Keratinocyte (primary cell): ENCODE measurements around the gene ABCC10. TPM values are rescaled to one million over a fixed set of nuclear protein-coding genes. Genes with fewer than 3 reads are reported as not detected.

ENCODE experiments used
- DNase-seq: peaks from one replicate; pipeline ENCODE4 v3.0.0-alpha.2; 2011; ENCODE audit warnings: low read depth, missing footprints, low spot score
- FAIRE-seq: peaks from 2 replicates; lab custom pipeline; 2011; peaks lifted over from hg19 to GRCh38; lab: Jason Lieb, UNC
- H2AFZ ChIP-seq: 2 replicates; pipeline ENCODE4 v1.6.0; 2012; ENCODE audit warnings: low read length, control low read depth, inconsistent platforms; ENCODE audit not compliant: control insufficient read depth
- H3K27ac ChIP-seq: 2 replicates; pipeline ENCODE4 v1.5.1; 2011; ENCODE audit warnings: low read length; ENCODE audit not compliant: control insufficient read depth, insufficient read depth
- H3K27me3 ChIP-seq: 3 replicates; pipeline ENCODE4 v1.6.0; 2011; ENCODE audit warnings: low read length; ENCODE audit not compliant: control insufficient read depth, insufficient read depth; ENCODE audit errors: extremely low read depth
- H3K36me3 ChIP-seq, 2 experiments: 2 replicates in 1 of 2; 3 replicates in 1 of 2; pipeline ENCODE4 v1.5.1; 2011; ENCODE audit warnings: low read length in 2 of 2, mild to moderate bottlenecking in 1 of 2; ENCODE audit not compliant: control insufficient read depth in 2 of 2, insufficient read depth in 2 of 2; ENCODE audit errors: extremely low read depth in 1 of 2
- H3K4me1 ChIP-seq: 3 replicates; pipeline ENCODE4 v1.5.1; 2011; ENCODE audit warnings: low read length; ENCODE audit not compliant: control insufficient read depth, insufficient read depth; ENCODE audit errors: extremely low read depth
- H3K4me2 ChIP-seq: 3 replicates; pipeline ENCODE4 v1.6.0; 2011; ENCODE audit warnings: low read depth, low read length; ENCODE audit not compliant: control insufficient read depth, insufficient read depth; ENCODE audit errors: extremely low read depth
- H3K4me3 ChIP-seq, 3 experiments: fragments of 200-600 bp in 1 of 3; sonication (generic) in 1 of 3; 2 replicates in 2 of 3; 3 replicates in 1 of 3; pipeline ENCODE4 v1.5.1; 2011 to 2016; ENCODE audit warnings: low read length in 3 of 3, mild to moderate bottlenecking in 3 of 3, control low read depth in 2 of 3, inconsistent platforms in 1 of 3, low read depth in 1 of 3, mixed read lengths in 1 of 3, mixed run types in 1 of 3, moderate library complexity in 1 of 3; ENCODE audit not compliant: control insufficient read depth in 2 of 3, insufficient read depth in 2 of 3; ENCODE audit errors: extremely low read depth in 1 of 3
- H3K79me2 ChIP-seq: 2 replicates; pipeline ENCODE4 v1.6.0; 2012; ENCODE audit warnings: low read length; ENCODE audit not compliant: control insufficient read depth, insufficient read depth
- H3K9ac ChIP-seq: 3 replicates; pipeline ENCODE4 v1.6.0; 2011; ENCODE audit warnings: low read length; ENCODE audit not compliant: control insufficient read depth, insufficient read depth; ENCODE audit errors: extremely low read depth
- H3K9me1 ChIP-seq: 3 replicates; pipeline ENCODE4 v1.6.0; 2011; ENCODE audit warnings: low read length; ENCODE audit not compliant: control insufficient read depth, insufficient read depth; ENCODE audit errors: extremely low read depth
- H3K9me3 ChIP-seq: 2 replicates; pipeline ENCODE4 v1.5.1; 2012; ENCODE audit warnings: low read depth, low read length; ENCODE audit not compliant: control insufficient read depth
- H4K20me1 ChIP-seq: 3 replicates; pipeline ENCODE4 v1.6.0; 2011; ENCODE audit warnings: low read length; ENCODE audit not compliant: control insufficient read depth, insufficient read depth; ENCODE audit errors: extremely low read depth
- EZH2 ChIP-seq: IDR thresholded peaks from one replicate; pipeline ENCODE4 v1.6.1; 2012; ENCODE audit warnings: inconsistent platforms, mild to moderate bottlenecking, low read length, moderate library complexity
- dilution Hi-C: fragments of 300-500 bp; cut with MboI; formaldehyde crosslinking; loops from one replicate; pipeline ENCODE4 v1.7.0; 2020; ENCODE audit warnings: low sequenced_read_pairs; ENCODE audit not compliant: extremely low pct_ligation_motif_present
- polyA plus RNA-seq, 5 experiments: library from polyadenylated mRNA; depleted of rRNA in 3 of 5; stranded (reverse) in 3 of 5; stranded (forward) in 1 of 5; unstranded in 1 of 5; fragments of >200 nt; gene quantifications; 1 replicate in 1 of 5; 2 replicates in 3 of 5; 3 replicates in 1 of 5; pipeline versions ENCODE4 v1.2.1 to v1.2.3, GENCODE V29; 2011 to 2012; ENCODE audit warnings: missing spikeins in 2 of 5, low read depth in 1 of 5, low replicate concordance in 1 of 5
- TF ChIP-seq, protein P1 (sequence below), 3 experiments: IDR thresholded peaks in 1 of 3; conservative IDR thresholded peaks in 1 of 3; optimal IDR thresholded peaks in 1 of 3; 2 replicates in 2 of 3; 3 replicates in 1 of 3; pipeline versions ENCODE3 to v1.5.1; 2011; ENCODE audit warnings: low read length in 3 of 3, mild to moderate bottlenecking in 3 of 3, moderate library complexity in 2 of 3, control low read depth in 1 of 3, inconsistent platforms in 1 of 3; ENCODE audit not compliant: insufficient read depth in 2 of 3; ENCODE audit errors: extremely low read depth in 1 of 3

ABCC10 gene
- polyA plus RNA-seq, 1 donor (not counting 4 experiments of a cell fraction or from before 2014, with no cell fraction given) = 17.9 TPM

GRCh38 chr6:43481075-43481474 lies 53.7 kb downstream of the ABCC10 start:
- peaks cover 5% of the 10 kb centered on the region in 2 experiments for H3K36me3 ChIP-seq
- dilution Hi-C loops = no loop called here
- peaks cover 53% of the 10 kb centered on the region for H3K79me2 ChIP-seq
- DNase-seq (no peak), FAIRE-seq (peak; percentile 79)
- H3K9me3 ChIP-seq = no peaks in the 10 kb centered on the region
- peaks cover 54% of the 10 kb centered on the region for H3K4me1 ChIP-seq
- no peaks in the 10 kb centered on the region for H3K27me3 ChIP-seq
- peak overlapping the region; percentile 74 for H3K4me2 ChIP-seq
- no peak overlapping the region for H2AFZ ChIP-seq
- H3K4me3 ChIP-seq = no peak overlapping the region
- H3K9ac ChIP-seq = peak overlapping the region; percentile 23
- peak overlapping the region; percentile 76 for H3K27ac ChIP-seq
- no peaks in the 10 kb centered on the region for H3K9me1 ChIP-seq
- TF ChIP-seq EZH2 = no peak
- TF ChIP-seq, protein P1, sequence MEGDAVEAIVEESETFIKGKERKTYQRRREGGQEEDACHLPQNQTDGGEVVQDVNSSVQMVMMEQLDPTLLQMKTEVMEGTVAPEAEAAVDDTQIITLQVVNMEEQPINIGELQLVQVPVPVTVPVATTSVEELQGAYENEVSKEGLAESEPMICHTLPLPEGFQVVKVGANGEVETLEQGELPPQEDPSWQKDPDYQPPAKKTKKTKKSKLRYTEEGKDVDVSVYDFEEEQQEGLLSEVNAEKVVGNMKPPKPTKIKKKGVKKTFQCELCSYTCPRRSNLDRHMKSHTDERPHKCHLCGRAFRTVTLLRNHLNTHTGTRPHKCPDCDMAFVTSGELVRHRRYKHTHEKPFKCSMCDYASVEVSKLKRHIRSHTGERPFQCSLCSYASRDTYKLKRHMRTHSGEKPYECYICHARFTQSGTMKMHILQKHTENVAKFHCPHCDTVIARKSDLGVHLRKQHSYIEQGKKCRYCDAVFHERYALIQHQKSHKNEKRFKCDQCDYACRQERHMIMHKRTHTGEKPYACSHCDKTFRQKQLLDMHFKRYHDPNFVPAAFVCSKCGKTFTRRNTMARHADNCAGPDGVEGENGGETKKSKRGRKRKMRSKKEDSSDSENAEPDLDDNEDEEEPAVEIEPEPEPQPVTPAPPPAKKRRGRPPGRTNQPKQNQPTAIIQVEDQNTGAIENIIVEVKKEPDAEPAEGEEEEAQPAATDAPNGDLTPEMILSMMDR (optimal IDR thresholded peaks at IDR 0.05 in 1 of 3, IDR thresholded peaks at IDR 0.05 in 1 of 3, conservative IDR thresholded peaks at IDR 0.05 in 1 of 3; ENCODE audit: extremely low read depth in 1 of 3, insufficient read depth in 2 of 3, low read length in 3 of 3) = no peak
- no peaks in the 10 kb centered on the region for H4K20me1 ChIP-seq

GRCh38 chr6:43481591-43482236 lies 54.4 kb downstream of the ABCC10 start:
- peak overlapping the region; percentile 23 for H3K9ac ChIP-seq
- DNase-seq (peak; percentile 81), FAIRE-seq (peak; percentile 89)
- H3K4me2 ChIP-seq = peak overlapping the region; percentile 74
- dilution Hi-C loops = no loop called here
- peak overlapping the region; percentile 29 for H2AFZ ChIP-seq
- peaks cover 5 to 7% of the 10 kb centered on the region in 2 experiments for H3K36me3 ChIP-seq
- peaks cover 55% of the 10 kb centered on the region for H3K79me2 ChIP-seq
- H4K20me1 ChIP-seq = no peaks in the 10 kb centered on the region
- H3K27me3 ChIP-seq = no peaks in the 10 kb centered on the region
- H3K4me1 ChIP-seq = peaks cover 54% of the 10 kb centered on the region
- H3K27ac ChIP-seq = peak overlapping the region; percentile 76
- TF ChIP-seq, protein P1 (optimal IDR thresholded peaks at IDR 0.05 in 1 of 3, IDR thresholded peaks at IDR 0.05 in 1 of 3, conservative IDR thresholded peaks at IDR 0.05 in 1 of 3; ENCODE audit: extremely low read depth in 1 of 3, insufficient read depth in 2 of 3, low read length in 3 of 3) = no peak
- no peak for TF ChIP-seq EZH2
- no peaks in the 10 kb centered on the region for H3K9me3 ChIP-seq
- H3K4me3 ChIP-seq = peak overlapping the region in 2 of 3 experiments; percentile 25 to 28
- no peaks in the 10 kb centered on the region for H3K9me1 ChIP-seq
